Subcutaneous abdominal adipose tissue (tissue), 5 donors: ENCODE measurements around the gene CNIH3.

Experiments used
- H3K27ac ChIP-seq: one replicate; pipeline ENCODE4 v1.7.0; 2013; ENCODE audit warnings: low read depth, mild to moderate bottlenecking, inconsistent platforms, low read length, moderate library complexity
- H3K27me3 ChIP-seq, 5 donors: one replicate each; pipeline ENCODE4 v1.7.0; 2013; ENCODE audit warnings: low read length in 5 of 5, inconsistent platforms in 1 of 5; ENCODE audit not compliant: control insufficient read depth in 5 of 5, insufficient read depth in 4 of 5
- H3K36me3 ChIP-seq, 5 donors: one replicate each; pipeline ENCODE4 v1.7.0; 2013; ENCODE audit warnings: low read length in 5 of 5; ENCODE audit not compliant: control insufficient read depth in 5 of 5, insufficient read depth in 5 of 5
- H3K4me1 ChIP-seq, 5 donors: one replicate each; pipeline ENCODE4 v1.7.0; 2013; ENCODE audit warnings: low read length in 5 of 5, mild to moderate bottlenecking in 3 of 5, moderate library complexity in 1 of 5; ENCODE audit not compliant: control insufficient read depth in 5 of 5, insufficient read depth in 5 of 5
- H3K4me3 ChIP-seq, 5 donors: one replicate each; pipeline ENCODE4 v1.7.0; 2013; ENCODE audit warnings: low read length in 5 of 5, low read depth in 1 of 5
- H3K9ac ChIP-seq, 5 donors: one replicate each; pipeline ENCODE4 v1.7.0; 2013; ENCODE audit warnings: low read length in 5 of 5, mild to moderate bottlenecking in 4 of 5, moderate library complexity in 3 of 5
- H3K9me3 ChIP-seq, 5 donors: one replicate each; pipeline ENCODE4 v1.7.0; 2013; ENCODE audit warnings: low read length in 5 of 5; ENCODE audit not compliant: control insufficient read depth in 5 of 5
- donor health status: healthy.
- donor health status: healthy.
- donor health status: healthy.
- donor health status: healthy.
- donor health status: healthy.

CNIH3 gene

GRCh38 chr1:224769452-224770335 lies 153.6 kb downstream of the CNIH3 start:
- peaks cover 0 to 2% (median 0%) of the 10 kb centered on the region in 5 donors for H3K27me3 ChIP-seq

GRCh38 chr1:224770336-224770693 lies 154.2 kb downstream of the CNIH3 start:
- Histone ChIP-seq H3K9ac (no peak overlapping the region), H3K27ac (no peak overlapping the region), H3K27me3 (peaks cover 0 to 2% (median 0%) of the 10 kb centered on the region in 5 donors), H3K4me3 (no peak overlapping the region), H3K36me3 (no peaks in the 10 kb centered on the region), H3K9me3 (no peaks in the 10 kb centered on the region), H3K4me1 (peaks cover 0 to 6% (median 0%) of the 10 kb centered on the region in 5 donors)

More at GRCh38 chr1:224769452-224770335, 153.6 kb downstream of the CNIH3 start:
- peaks cover 0 to 6% (median 0%) of the 10 kb centered on the region in 5 donors for H3K4me1 ChIP-seq
- no peak overlapping the region for H3K27ac ChIP-seq
- H3K4me3 ChIP-seq: no peak overlapping the region
- no peak overlapping the region for H3K9ac ChIP-seq
- H3K9me3 ChIP-seq: no peaks in the 10 kb centered on the region
- no peaks in the 10 kb centered on the region for H3K36me3 ChIP-seq

- no peak overlapping the region for H3K27ac ChIP-seq
- H3K36me3 ChIP-seq: no peaks in the 10 kb centered on the region
Observed at GRCh38 chr1:224773646-224774045, 157.5 kb downstream of the CNIH3 start.

GRCh38 chr1:224774378-224774777 lies 158.3 kb downstream of the CNIH3 start:
- peaks cover 0 to 6% (median 0%) of the 10 kb centered on the region in 5 donors for H3K4me1 ChIP-seq
- no peak overlapping the region for H3K9ac ChIP-seq
- peaks cover 0 to 2% (median 0%) of the 10 kb centered on the region in 5 donors for H3K27me3 ChIP-seq
- H3K27ac ChIP-seq: no peak overlapping the region
- no peaks in the 10 kb centered on the region for H3K9me3 ChIP-seq
- no peaks in the 10 kb centered on the region for H3K36me3 ChIP-seq
- H3K4me3 ChIP-seq: no peak overlapping the region

More at GRCh38 chr1:224773646-224774045, 157.5 kb downstream of the CNIH3 start:
- H3K9me3 ChIP-seq: no peaks in the 10 kb centered on the region
- H3K4me3 ChIP-seq: no peak overlapping the region
- H3K4me1 ChIP-seq: peaks cover 0 to 6% (median 0%) of the 10 kb centered on the region in 5 donors
- peaks cover 0 to 2% (median 0%) of the 10 kb centered on the region in 5 donors for H3K27me3 ChIP-seq
- H3K9ac ChIP-seq: no peak overlapping the region

- Histone ChIP-seq H3K27me3 (no peaks in the 10 kb centered on the region), H3K36me3 (no peaks in the 10 kb centered on the region)
Observed at GRCh38 chr1:224777180-224777579, 161.1 kb downstream of the CNIH3 start.

GRCh38 chr1:224779536-224779935 lies 163.4 kb downstream of the CNIH3 start:
- Histone ChIP-seq H3K36me3 (no peaks in the 10 kb centered on the region), H3K9me3 (no peaks in the 10 kb centered on the region), H3K27ac (no peak overlapping the region), H3K27me3 (no peaks in the 10 kb centered on the region), H3K4me3 (no peak overlapping the region), H3K4me1 (peaks cover 0 to 12% (median 3%) of the 10 kb centered on the region in 5 donors), H3K9ac (no peak overlapping the region)

More at GRCh38 chr1:224777180-224777579, 161.1 kb downstream of the CNIH3 start:
- Histone ChIP-seq H3K9ac (no peak overlapping the region), H3K4me3 (no peak overlapping the region), H3K4me1 (no peaks in the 10 kb centered on the region), H3K9me3 (no peaks in the 10 kb centered on the region), H3K27ac (no peak overlapping the region)

- Histone ChIP-seq H3K4me3 (no peak overlapping the region), H3K9ac (no peak overlapping the region), H3K36me3 (no peaks in the 10 kb centered on the region), H3K27me3 (no peaks in the 10 kb centered on the region), H3K27ac (no peak overlapping the region), H3K4me1 (peaks cover 0 to 16% (median 6%) of the 10 kb centered on the region in 5 donors), H3K9me3 (no peaks in the 10 kb centered on the region)
Observed at GRCh38 chr1:224780736-224781135, 164.6 kb downstream of the CNIH3 start.

- no peaks in the 10 kb centered on the region for H3K27me3 ChIP-seq
- H3K4me3 ChIP-seq: no peak overlapping the region
- peaks cover 0 to 16% (median 6%) of the 10 kb centered on the region in 5 donors for H3K4me1 ChIP-seq
- no peaks in the 10 kb centered on the region for H3K36me3 ChIP-seq
- no peak overlapping the region for H3K27ac ChIP-seq
- no peak overlapping the region for H3K9ac ChIP-seq
- H3K9me3 ChIP-seq: no peaks in the 10 kb centered on the region
Observed at GRCh38 chr1:224781800-224782199, 165.7 kb downstream of the CNIH3 start.

- Histone ChIP-seq H3K9me3 (no peaks in the 10 kb centered on the region), H3K36me3 (no peaks in the 10 kb centered on the region), H3K4me3 (no peak overlapping the region), H3K27ac (no peak overlapping the region), H3K9ac (no peak overlapping the region), H3K27me3 (no peaks in the 10 kb centered on the region), H3K4me1 (peaks cover 0 to 16% (median 6%) of the 10 kb centered on the region in 5 donors)
Observed at GRCh38 chr1:224782281-224783000, 166.3 kb downstream of the CNIH3 start.
